NOMO-1 (cell line): ENCODE measurements around the gene ARID1B.

Experiments used
- DNase-seq, 2 experiments: peaks; one replicate each; lab custom pipeline; 2025; ENCODE audit not compliant: unreplicated experiment in 2 of 2; lab: John Stamatoyannopoulos, UW

ARID1B gene

GRCh38 chr6:156875062-156875461 lies 97.9 kb downstream of the ARID1B start:
- no peak for DNase-seq

- DNase-seq = no peak
Observed at GRCh38 chr6:156876302-156876701, 99.1 kb downstream of the ARID1B start.

DNA sequence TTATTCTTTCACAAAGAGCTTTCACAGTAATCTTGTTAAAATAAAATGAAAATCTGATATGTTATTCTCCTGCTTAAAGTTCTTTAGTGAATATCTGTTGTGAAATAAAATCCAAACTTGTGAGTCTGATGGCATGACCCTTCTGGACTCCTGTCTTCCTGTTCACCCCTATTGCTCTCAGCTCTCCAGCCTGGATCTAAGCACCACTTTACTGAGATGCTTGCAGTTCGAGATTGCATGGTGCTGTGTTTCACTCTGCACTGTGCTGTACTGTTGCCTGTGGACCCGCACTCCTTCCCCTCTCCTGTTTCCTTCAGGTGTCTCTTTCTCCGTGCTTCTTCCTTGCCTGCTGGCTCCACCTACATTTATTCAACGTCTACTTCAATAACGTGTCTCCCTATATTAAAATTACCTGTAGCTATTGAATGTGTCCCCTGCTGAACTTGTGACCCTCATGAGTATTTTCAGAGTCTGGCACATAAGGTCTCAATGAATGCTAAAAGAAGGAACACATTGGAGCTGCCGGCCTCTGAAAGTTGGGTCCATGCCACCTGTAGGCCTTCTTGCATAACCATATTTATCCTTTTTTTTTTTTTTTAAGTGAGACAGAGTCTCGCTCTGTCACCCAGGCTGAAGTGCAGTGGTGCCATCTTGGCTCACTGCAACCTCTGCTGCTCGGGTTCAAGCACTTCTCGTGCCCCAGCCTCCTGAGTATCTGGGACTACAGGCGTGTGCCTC lies 100.1 kb downstream of the ARID1B start:
- no peak for DNase-seq

GRCh38 chr6:156878681-156879080 lies 101.5 kb downstream of the ARID1B start:
- DNase-seq = no peak

GRCh38 chr6:156879186-156879585 lies 102.0 kb downstream of the ARID1B start:
- no peak for DNase-seq

DNA sequence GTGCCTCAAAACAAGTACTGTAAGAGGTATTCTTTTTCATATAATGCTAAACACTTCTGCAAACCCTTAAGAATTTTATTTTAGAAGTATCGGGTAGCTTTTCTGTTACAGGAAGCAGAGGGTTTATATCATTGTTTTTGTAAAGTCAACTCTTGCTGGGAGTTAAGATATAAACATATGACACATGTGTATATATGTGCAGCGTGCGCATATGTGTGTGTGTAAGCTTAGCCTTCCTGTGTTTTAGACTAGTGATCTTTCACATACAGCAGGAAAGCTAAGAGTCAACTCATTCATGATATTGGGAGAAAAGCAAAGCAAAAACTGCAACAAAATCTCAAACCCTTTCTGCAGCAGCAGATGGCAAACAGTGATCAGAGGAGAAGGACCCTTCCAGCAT lies 102.4 kb downstream of the ARID1B start:
- DNase-seq = no peak

- no peak for DNase-seq
Observed at GRCh38 chr6:156880913-156881312, 103.7 kb downstream of the ARID1B start.

DNA sequence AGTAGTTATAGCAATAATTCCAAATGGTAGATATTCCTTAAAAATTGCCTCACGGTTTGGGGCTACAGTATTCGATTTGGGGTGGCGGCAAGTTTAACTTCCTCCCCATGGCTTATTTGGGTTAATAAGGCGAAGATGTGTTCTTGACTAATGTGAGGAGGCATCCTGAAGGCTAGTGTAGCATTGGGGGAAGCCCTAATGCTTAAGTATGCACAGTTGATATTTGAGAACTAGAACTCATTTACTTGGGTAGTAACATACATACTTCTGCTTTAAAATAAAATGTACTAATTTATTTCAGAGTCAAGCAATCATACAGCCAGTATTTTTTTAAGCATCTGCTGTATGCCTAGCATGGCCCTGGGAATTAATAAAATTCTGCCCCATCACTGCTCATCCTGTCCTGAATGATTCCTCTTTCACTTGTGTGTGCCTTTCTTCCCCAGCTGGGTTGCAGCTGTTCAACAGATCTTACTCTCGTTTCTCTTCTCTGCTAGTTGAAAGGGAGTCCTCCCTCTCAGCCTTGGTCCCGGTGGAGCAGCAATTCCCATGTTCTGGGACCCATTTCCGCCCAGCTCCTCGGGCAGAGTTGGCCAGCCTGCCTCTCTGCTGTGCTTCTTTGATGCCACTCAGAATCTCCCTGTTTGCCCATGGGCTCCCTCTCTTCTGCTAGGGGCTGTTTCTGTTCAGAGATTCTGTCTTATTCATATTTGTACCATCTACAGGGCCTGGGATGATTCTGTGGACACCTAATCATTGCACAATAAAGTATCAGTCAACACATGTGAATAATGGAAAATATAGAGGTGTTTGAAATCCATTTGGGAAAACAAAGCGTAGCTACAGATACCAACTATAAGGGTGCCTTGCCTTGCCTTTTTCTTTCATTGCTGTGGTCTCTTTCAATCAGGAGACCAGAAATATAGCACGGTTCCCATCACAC lies 104.8 kb downstream of the ARID1B start:
- no peak for DNase-seq

GRCh38 chr6:156883497-156884252 lies 106.5 kb downstream of the ARID1B start:
- DNase-seq = no peak

- no peak for DNase-seq
Observed at GRCh38 chr6:156884306-156884705, 107.1 kb downstream of the ARID1B start.

DNA sequence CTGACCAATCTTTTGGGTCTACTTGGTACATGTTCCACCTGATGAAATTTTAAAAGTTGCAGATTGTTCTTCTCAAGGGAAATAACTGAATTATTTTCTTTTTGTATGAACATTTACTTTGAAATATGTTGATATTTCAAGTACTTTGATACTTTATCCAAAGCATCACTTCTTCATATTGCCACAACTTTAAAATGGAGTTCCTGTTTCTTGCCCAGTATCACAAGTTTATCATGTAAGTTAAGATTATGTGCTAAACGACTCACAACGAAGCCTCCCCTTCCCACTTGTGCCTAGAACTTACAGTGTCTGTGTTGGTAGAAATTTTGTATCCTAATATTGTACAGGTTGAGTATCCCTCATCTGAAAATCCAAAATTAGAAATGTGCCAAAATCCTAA lies 108.4 kb downstream of the ARID1B start:
- DNase-seq = peak in 1 of 2 experiments; percentile 6

- DNase-seq = peak; percentile 41 to 63
Observed at GRCh38 chr6:156886409-156886808, 109.2 kb downstream of the ARID1B start.

DNA sequence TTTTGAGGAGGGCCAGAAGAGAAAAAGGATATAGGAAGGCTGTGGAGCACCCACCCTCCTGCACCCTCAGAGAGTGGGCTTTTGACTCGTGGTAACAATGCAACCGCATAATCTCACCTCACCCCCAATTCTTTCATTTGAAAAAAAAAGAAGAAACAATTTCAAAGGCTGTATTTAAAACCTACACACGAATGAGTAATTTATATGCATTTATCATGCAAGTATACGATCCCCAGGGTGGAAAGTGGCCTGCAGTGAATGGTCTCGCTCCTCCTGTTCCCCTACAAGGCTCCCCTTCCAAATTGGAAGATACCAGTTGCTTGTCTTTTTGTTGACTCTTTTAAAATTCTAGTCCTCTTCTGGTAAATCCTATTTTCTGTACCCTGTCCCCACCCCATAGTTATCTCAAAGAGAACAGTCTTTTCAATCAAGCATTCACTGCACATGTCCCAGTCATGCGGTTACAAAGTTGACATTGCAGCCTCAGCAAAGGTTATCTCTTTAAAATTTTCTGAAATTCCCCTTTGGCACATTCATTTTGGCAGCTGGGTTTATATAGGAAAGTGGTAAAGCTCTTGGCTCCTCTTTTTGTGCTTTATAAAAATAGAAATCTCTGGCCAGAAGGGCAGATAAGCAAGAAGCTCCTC lies 110.6 kb downstream of the ARID1B start:
- DNase-seq = no peak

GRCh38 chr6:156889469-156889868 lies 112.3 kb downstream of the ARID1B start:
- no peak for DNase-seq

- DNase-seq = no peak
Observed at GRCh38 chr6:156889986-156890385, 112.8 kb downstream of the ARID1B start.

DNA sequence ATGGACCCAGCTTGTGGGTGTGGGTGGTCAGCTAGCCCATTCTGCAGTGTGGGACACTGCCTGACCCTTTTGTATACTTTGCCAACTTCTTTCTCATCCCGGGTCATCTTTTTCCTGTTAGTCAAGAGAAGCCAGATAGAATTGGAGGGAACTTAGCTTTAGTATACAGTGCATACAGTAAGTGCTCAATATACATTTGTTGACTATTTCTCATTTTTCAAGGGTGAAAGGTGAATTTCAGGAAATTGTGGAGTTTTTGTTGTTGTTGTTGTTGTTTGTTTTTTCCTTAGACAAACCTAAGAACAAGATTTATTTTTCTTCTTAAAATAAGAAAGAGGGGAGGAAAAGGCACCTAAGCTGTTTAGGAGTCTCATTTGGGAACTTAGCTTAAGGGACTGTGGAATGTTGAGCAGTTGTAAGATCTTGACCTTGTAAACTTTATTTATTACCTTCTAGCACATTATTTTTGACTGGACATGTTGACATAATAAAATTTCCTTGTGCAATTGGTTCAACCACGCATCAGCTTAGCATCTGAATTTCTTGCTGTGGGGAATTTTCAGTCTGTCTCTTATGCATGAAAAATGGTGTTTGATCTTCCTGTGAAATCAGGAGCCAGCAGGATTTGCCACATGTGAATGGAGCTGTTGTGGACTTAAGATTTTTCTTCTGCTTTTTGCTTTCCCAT lies 113.6 kb downstream of the ARID1B start:
- no peak for DNase-seq

DNA sequence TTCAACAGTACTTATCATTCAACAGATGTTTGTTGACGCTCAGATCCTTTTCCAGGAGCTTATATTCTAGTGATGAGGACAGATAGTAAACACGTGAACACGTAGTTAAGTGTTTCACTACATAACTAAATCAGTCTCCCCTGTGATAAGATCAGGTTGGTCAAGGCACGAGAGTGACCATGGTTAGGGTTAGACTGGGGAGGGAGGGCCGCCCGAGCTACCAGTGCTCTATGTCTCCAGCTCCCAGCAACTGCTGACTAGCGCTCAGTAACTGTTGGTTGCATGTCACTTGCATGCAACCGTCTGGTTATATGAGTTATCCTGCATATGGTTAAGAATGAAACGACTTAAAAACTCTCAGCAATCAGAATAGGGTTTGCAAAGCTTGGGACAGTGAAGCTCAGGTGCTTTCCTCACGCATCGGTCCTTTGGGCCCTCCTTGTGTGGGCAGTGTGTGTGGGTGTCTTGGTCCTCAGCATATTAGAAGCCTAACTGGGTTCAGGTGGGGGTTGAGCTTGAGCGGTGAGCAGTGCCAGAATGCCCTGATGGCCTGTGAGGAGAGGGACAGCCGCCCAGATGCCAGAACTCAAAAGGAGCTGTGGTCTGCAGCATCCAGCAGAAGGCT lies 120.8 kb downstream of the ARID1B start:
- DNase-seq = no peak

- no peak for DNase-seq
Observed at GRCh38 chr6:156899071-156899470, 121.9 kb downstream of the ARID1B start.

GRCh38 chr6:156899532-156900135 lies 122.5 kb downstream of the ARID1B start:
- DNase-seq = no peak
